Gastroesophageal sphincter (tissue), 4 donors: ENCODE measurements around the gene GLCCI1. TPM values are rescaled to one million over a fixed set of nuclear protein-coding genes. Genes with fewer than 3 reads are reported as not detected.

Source experiments
- ATAC-seq: fragments of 150-250 bp; one replicate; pipeline ENCODE4 v1.9.1; 2016; ENCODE audit warnings: mild to moderate bottlenecking, moderate library complexity
- H3K27ac ChIP-seq, 4 donors: fragments of 200-600 bp; sonication (generic) in 3 of 4; 1 replicate in 3 of 4; 2 replicates in 1 of 4; pipeline ENCODE4 v1.5.1; 2016 to 2019
- H3K27me3 ChIP-seq: fragments of 200-600 bp; sonication (generic); one replicate; pipeline ENCODE4 v1.5.1; 2019
- H3K36me3 ChIP-seq, 2 donors: fragments of 200-600 bp; sonication (generic); one replicate each; pipeline ENCODE4 v1.5.1; 2019; ENCODE audit warnings: control low read depth in 1 of 2
- H3K4me1 ChIP-seq, 3 donors: fragments of 200-600 bp; sonication (generic); 1 replicate in 2 of 3; 2 replicates in 1 of 3; pipeline ENCODE4 v1.5.1; 2016 to 2019; ENCODE audit warnings: control low read depth in 2 of 3
- H3K4me3 ChIP-seq, 2 donors: fragments of 200-600 bp; sonication (generic); one replicate each; pipeline ENCODE4 v1.5.1; 2019; ENCODE audit warnings: mild to moderate bottlenecking in 1 of 2, moderate library complexity in 1 of 2
- H3K9me3 ChIP-seq, 3 donors: fragments of 200-600 bp; sonication (generic); one replicate each; pipeline ENCODE4 v1.5.1; 2017 to 2019; ENCODE audit warnings: control low read depth in 2 of 3
- CTCF ChIP-seq, 4 experiments: fragments of 200-600 bp in 2 of 4; fragments of 450-650 bp in 2 of 4; sonication (generic) in 1 of 4; IDR thresholded peaks; one replicate each; pipeline ENCODE4 v1.5.1; 2017 to 2019; ENCODE audit warnings: antibody characterized with exemption in 4 of 4, mild to moderate bottlenecking in 2 of 4, moderate library complexity in 2 of 4
- EP300 ChIP-seq: sonication (generic); formaldehyde crosslinking; IDR thresholded peaks from one replicate; pipeline ENCODE4 v1.6.1; 2017; ENCODE audit warnings: antibody characterized with exemption, mild to moderate bottlenecking
- POLR2A ChIP-seq, 2 donors: fragments of 450-650 bp; IDR thresholded peaks; one replicate each; pipeline ENCODE4 v1.6.1; 2017; ENCODE audit warnings: antibody characterized with exemption in 2 of 2, mild to moderate bottlenecking in 2 of 2, moderate library complexity in 1 of 2
- POLR2AphosphoS5 ChIP-seq: sonication (generic); formaldehyde crosslinking; IDR thresholded peaks from one replicate; pipeline ENCODE4 v1.6.1; 2017; ENCODE audit warnings: antibody characterized with exemption
- WGBS, 2 donors: methylation state at CpG; one replicate each; pipeline ENCODE4 v1.1.5; 2018; ENCODE audit warnings: low coverage in 1 of 2; 5-methylcytosine and 5-hydroxymethylcytosine counted together
- total RNA-seq, 4 donors: library from RNA; depleted of rRNA; stranded (reverse); fragments of >200 nt; gene quantifications; one replicate each; pipeline ENCODE4 v1.1.0, GENCODE V29; 2016

Gene GLCCI1
- total RNA-seq, 4 donors from 2014 or later: 2.8 to 16.7 (median 5.2) TPM

- no peak overlapping the region for H3K27ac ChIP-seq
- H3K4me1 ChIP-seq: no peaks in the 10 kb centered on the region
- TF ChIP-seq CTCF (IDR thresholded peaks at IDR 0.05): no peak
- no peak for TF ChIP-seq POLR2A (IDR thresholded peaks at IDR 0.05)
- TF ChIP-seq POLR2AphosphoS5: no peak
- TF ChIP-seq EP300: no peak
- peaks cover 0 to 29% (median 0%) of the 10 kb centered on the region in 3 donors for H3K9me3 ChIP-seq
- ATAC-seq: no peak
- no peak overlapping the region for H3K4me3 ChIP-seq
- peaks cover 0 to 16% of the 10 kb centered on the region in 2 donors for H3K36me3 ChIP-seq
- WGBS, 2 donors: 80 to 100% methylated on average over 1 to 3 of the region's 4 CpGs
- H3K27me3 ChIP-seq: no peaks in the 10 kb centered on the region
Measured at GRCh38 chr7:8035192-8035591, 66.6 kb downstream of the GLCCI1 start.

GRCh38 chr7:8035647-8036518 lies 67.3 kb downstream of the GLCCI1 start:
- no peak overlapping the region for H3K27ac ChIP-seq
- H3K9me3 ChIP-seq: peaks cover 0 to 29% (median 0%) of the 10 kb centered on the region in 3 donors
- H3K4me3 ChIP-seq: no peak overlapping the region
- 83% methylated on average over 2 of the region's 2 CpGs; no CpG with 5 or more reads in 1 of the 2 donors for WGBS, 2 donors
- TF ChIP-seq EP300: no peak
- no peak for TF ChIP-seq POLR2AphosphoS5
- TF ChIP-seq CTCF (IDR thresholded peaks at IDR 0.05): no peak
- TF ChIP-seq POLR2A (IDR thresholded peaks at IDR 0.05): no peak
- H3K27me3 ChIP-seq: no peaks in the 10 kb centered on the region
- ATAC-seq: no peak
- peaks cover 0 to 16% of the 10 kb centered on the region in 2 donors for H3K36me3 ChIP-seq
- no peaks in the 10 kb centered on the region for H3K4me1 ChIP-seq

GRCh38 chr7:8037151-8037550 lies 68.6 kb downstream of the GLCCI1 start:
- Histone ChIP-seq H3K9me3 (peaks cover 0 to 29% (median 0%) of the 10 kb centered on the region in 3 donors), H3K27me3 (no peaks in the 10 kb centered on the region), H3K27ac (no peak overlapping the region), H3K36me3 (peaks cover 0 to 16% of the 10 kb centered on the region in 2 donors), H3K4me3 (no peak overlapping the region), H3K4me1 (no peaks in the 10 kb centered on the region)
- TF ChIP-seq POLR2A (IDR thresholded peaks at IDR 0.05) (no peak), CTCF (IDR thresholded peaks at IDR 0.05) (no peak), EP300 (no peak), POLR2AphosphoS5 (no peak)
- no peak for ATAC-seq
- 88 to 93% methylated on average over 3 of the region's 3 CpGs for WGBS, 2 donors

GRCh38 chr7:8040768-8041369 lies 72.3 kb downstream of the GLCCI1 start:
- no peaks in the 10 kb centered on the region for H3K4me1 ChIP-seq
- no peak for ATAC-seq
- WGBS, 2 donors: 92 to 95% methylated on average over 3 of the region's 3 CpGs
- peaks cover 0 to 16% (median 0%) of the 10 kb centered on the region in 3 donors for H3K9me3 ChIP-seq
- TF ChIP-seq POLR2A (IDR thresholded peaks at IDR 0.05) (no peak), EP300 (no peak), POLR2AphosphoS5 (no peak), CTCF (IDR thresholded peaks at IDR 0.05) (no peak)
- H3K4me3 ChIP-seq: no peak overlapping the region
- no peak overlapping the region for H3K27ac ChIP-seq
- no peaks in the 10 kb centered on the region for H3K27me3 ChIP-seq
- H3K36me3 ChIP-seq: peaks cover 0 to 19% of the 10 kb centered on the region in 2 donors
